ENCODE results near the gene NRN1L. TPM values are rescaled to one million over a fixed set of nuclear protein-coding genes. Genes with fewer than 3 reads are reported as not detected.
"Not testable (repeated sequence)": the region's sequence is repeated elsewhere in the genome, so short reads cannot be mapped to it uniquely, and the experiment has no call there.

NRN1L gene
- total RNA-seq, 1 experiment from 2014 or later, result 0.64 TPM

DNA sequence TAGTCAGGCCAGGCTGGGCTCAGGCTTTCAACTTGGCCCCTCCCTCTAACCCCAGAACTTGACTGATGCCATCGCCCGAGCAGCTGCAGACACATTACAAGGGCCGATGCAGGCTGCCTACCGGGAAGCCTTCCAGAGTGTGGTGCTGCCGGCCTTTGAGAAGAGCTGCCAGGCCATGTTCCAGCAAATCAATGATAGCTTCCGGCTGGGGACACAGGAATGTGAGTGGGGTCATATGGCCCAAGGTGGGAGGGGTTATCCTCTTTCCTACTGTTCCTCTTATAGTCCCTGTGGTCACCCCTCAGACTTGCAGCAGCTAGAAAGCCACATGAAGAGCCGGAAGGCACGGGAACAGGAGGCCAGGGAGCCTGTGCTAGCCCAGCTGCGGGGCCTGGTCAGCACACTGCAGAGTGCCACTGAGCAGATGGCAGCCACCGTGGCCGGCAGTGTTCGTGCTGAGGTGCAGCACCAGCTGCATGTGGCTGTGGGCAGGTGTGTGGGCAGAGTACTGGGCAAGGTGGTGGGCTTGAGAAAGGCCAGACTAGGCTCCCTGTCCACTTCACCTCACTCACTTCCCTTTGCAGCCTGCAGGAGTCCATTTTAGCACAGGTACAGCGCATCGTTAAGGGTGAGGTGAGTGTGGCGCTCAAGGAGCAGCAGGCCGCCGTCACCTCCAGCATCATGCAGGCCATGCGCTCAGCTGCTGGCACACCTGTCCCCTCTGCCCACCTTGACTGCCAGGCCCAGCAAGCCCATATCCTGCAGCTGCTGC lies 2.1 kb upstream of the NRN1L start:
- no peak for DNase-seq (ENCODE audit: low spot score)

- peak; percentile 53 for DNase-seq (ENCODE audit: low spot score)
Measured at GRCh38 chr16:67883146-67883871, 1.4 kb upstream of the NRN1L start.

- peak; percentile 77 for DNase-seq (ENCODE audit: low spot score)
Measured at GRCh38 chr16:67883872-67884261, 818 bp upstream of the NRN1L start.

DNA sequence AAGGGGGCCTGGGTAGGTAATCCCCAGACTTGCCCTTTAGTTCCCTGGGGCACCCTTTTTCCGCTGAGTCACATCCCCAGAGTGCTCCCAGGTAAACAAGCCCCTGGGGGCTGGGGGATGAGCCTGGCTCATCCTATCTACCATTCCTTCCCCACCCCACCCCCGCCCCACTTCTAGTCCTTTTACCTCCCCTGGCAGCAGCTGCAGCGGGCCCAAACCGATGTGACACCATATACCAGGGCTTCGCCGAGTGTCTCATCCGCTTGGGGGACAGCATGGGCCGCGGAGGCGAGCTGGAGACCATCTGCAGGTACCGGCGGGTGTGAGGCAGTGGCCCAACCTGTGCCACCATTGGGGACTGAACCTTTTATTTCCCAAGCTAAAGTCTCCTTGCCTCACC lies 860 bp downstream of the NRN1L start:
- no peak for DNase-seq (ENCODE audit: low spot score)

- DNase-seq (ENCODE audit: low spot score), result no peak
Measured at GRCh38 chr16:67885976-67886375, 1.3 kb downstream of the NRN1L start.

DNA sequence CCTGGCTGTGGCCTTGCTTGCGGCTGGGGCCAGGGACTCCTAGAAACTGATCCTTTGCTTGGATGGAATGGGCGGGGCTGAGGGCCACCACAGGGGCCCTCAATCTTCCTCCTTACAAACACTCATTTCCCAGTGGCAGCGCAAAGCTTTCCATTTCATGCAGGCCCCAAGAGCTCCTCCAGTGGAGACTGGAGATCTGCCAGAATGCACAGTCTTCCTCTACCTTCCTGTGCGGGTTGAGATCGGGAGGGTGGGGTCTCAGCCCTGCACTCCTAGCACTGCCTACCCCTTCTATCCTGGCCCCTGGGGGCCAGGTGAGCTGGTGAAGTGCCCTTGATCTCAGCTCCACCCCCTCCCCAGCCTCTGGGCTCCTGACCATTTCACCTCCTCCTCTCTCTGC lies 1.7 kb downstream of the NRN1L start:
- no peak for DNase-seq (ENCODE audit: low spot score)

DNA sequence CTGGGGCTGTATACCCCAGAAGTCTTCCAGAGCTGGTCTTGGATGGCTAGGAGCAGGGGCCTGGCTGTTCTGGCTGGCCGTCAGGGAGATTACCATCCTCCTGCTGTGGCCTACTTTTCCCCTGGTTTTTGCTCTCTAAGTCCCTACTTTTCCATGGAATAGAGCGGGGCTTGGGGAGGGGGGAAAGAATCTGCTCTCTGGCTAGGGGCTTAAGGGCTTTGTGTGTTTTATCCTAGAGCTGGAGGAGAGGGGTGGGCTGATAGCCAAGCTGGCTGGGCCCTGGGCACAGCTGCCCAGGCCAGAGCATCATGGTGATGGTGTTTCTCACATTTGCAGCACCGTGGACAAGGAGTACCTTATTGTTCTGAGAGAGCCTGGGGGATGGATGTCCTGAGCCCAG lies 3.6 kb downstream of the NRN1L start:
- no peak for DNase-seq (ENCODE audit: low spot score)

DNA sequence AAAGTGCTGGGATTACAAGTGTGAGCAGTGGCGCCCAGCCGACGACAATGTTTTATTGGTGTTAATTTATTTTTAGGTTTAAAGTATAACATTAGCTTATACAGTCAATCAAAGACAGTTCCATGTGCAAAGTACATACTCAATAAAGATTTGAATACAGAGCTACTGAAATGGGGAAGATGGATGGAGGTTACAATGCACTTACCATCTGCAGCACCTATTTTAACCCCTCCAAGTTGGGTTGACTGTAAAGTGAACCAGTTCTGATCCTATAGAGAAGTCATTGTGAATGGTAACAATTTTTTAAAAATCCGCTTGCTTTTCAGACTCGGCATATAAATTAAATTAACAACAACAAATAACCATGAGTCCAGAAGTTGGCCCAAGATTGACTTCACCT lies 7.7 kb downstream of the NRN1L start:
- no peak for DNase-seq (ENCODE audit: low spot score)

DNA sequence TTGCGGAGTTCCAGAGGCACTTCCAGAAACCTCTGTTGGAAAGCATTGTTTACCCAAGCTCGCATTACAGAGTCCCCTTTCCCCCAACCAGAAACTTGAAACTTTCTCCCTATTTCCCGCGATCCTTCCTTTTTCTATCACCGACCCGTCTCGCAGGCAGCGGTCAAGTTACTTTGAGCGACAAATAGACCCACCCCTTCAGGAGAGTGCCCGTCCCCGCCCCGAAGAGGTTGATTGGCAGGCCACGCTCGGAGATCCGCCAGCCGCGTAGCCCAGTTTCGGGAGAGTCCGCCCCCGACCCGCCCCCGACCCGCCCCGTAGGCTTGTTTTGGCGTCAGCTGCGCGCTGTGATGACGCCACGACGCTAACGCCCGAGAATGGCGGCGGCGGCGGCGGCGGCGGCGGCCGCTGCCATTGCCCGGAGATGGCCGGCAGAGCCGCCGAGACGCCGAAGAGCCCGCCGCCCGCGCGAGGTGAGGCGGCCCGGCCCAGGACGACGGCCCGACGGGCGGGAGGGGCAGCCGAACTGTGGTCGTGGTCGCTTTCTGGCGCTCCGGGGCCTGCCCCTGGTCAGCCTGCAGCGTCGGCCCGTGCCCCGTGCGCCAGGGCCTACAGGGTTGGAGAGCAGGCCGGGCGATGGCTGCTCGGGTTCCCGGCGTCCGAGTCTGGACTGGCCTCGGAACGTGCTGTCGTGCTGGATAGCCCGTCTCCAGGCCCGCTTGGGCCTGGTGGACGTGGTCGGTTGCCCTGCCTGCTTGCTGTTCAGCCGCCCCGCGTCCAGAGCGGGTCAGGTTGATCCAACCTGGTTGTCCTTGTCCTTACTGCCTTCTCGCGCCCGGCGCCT lies 8.4 kb downstream of the NRN1L start, which contains the start of gene PSKH1:
Gene PSKH1, plus strand, starts transcription at position 356 of the 844 bp plus-strand sequence. CDS start 15,496 bp downstream, outside the sequence.
- peak; percentile 92 for DNase-seq (ENCODE audit: low spot score)

DNA sequence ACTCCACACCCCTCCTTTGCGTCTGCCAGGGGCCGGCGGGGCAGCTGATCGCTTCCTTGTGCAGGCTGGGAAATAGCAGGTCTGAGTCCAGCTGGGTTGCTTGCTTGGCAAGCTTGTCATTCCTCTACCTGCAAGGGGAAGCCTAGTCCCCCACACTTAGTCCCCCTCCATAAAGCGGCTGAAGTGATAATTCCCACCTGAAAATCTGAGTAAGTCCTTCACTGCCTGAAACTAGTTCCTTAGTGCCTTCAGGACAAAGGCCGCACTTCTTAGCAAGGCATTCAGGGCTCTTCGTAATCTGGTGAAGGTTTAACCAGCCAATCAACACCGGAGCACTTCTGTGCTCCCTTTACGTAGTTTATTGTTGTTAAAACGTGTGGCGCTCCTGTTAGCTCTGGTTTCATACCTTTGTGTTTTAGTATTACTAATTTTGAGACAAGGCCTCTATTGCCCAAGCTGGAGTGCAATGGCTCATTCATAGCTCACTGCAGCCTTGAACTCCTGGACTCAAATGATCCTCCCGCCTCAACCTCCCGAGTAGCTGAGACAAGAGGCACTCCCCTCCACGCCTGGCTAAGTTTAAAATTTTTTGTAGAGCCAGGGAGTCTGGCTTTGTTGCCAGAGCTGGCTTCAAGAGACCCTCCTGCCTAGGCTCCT lies 9.2 kb downstream of the NRN1L start:
- no peak for DNase-seq (ENCODE audit: low spot score)

DNA sequence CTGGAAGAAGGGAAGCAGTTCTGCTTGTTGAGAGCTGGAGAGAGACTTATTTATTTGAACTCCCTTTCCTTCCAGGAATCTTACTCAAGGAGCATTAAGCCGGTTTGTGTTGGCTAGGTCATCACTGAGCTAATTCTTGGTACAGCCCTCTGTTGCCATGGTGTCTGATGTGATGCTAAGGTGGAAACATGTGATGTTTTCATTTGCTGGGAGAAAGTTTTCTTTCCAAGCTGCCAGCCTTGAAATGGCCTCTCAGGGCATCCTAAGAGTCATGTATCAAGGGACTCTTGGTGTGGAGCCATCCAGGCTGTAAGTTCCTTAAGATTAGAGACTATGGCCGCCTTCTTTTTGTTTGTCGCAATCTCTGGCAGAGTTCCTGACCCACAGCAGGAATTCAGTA lies 12.5 kb downstream of the NRN1L start:
- DNase-seq (ENCODE audit: low spot score), result no peak

GRCh38 chr16:67901734-67902133 lies 17.0 kb downstream of the NRN1L start:
- DNase-seq (ENCODE audit: low spot score), result no peak

GRCh38 chr16:67902831-67903230 lies 18.1 kb downstream of the NRN1L start:
- DNase-seq (ENCODE audit: low spot score), result no peak

- DNase-seq (ENCODE audit: low spot score), result no peak
Measured at GRCh38 chr16:67907397-67908180, 22.9 kb downstream of the NRN1L start.

DNA sequence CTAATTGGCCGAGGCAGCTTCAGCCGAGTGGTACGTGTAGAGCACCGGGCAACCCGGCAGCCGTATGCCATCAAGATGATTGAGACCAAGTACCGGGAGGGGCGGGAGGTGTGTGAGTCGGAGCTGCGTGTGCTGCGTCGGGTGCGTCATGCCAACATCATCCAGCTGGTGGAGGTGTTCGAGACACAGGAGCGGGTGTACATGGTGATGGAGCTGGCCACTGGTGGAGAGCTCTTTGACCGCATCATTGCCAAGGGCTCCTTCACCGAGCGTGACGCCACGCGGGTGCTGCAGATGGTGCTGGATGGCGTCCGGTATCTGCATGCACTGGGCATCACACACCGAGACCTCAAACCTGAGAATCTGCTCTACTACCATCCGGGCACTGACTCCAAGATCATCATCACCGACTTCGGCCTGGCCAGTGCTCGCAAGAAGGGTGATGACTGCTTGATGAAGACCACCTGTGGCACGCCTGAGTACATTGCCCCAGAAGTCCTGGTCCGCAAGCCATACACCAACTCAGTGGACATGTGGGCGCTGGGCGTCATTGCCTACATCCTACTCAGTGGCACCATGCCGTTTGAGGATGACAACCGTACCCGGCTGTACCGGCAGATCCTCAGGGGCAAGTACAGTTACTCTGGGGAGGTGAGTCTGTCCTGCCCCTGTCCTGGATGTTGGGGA lies 24.5 kb downstream of the NRN1L start:
- DNase-seq (ENCODE audit: low spot score), result no peak

- no peak for DNase-seq (ENCODE audit: low spot score)
Measured at GRCh38 chr16:67910158-67910557, 25.5 kb downstream of the NRN1L start.

DNA sequence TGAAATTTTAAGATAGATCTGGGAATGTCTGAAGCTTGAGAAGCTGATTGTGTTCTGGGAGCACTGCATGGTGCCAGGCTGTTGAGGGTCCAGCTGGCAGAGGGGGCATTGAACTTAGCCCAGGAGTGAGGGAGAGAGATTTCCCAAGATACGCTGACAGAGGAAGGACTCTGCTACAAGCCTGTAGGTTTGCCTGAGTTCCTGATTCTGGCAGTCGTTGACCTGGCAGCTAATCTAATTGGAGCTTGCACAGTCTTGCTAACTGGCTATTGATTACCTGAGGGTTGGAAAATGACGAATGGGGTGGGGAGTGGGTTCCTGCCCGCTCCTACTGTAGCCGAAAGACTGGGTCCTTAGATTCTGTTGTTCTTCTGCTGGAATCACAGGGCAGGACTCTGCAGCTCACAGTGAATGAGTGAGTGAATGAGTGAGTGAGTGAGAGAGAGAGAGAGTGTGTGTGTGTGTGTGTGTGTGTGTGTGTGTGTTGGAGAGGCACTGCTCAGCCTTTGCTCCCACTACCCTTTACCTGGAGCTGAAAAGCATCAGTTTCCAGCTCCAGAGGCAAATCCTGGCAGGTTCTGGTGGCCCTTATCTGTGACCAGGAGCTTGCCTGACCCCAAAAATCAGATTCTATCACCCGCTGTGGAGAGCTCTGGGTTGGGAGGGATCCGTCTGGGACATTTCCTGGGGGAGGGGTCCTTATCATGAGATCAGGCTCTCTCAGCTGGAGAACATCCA lies 30.2 kb downstream of the NRN1L start:
- DNase-seq (ENCODE audit: low spot score), result no peak

DNA sequence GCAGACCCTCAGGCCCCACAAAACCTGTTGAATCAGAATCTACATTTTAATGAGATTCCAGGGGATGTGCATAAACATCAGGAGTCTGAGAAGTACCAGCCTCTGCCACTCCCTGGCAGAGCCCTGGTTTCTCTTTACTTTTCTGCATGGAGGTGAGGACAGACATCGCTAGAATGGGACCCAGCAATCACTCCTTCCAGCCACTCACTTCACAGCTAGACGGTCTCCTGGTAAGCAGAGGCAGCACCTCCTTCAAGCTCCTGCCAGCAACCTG lies 30.7 kb downstream of the NRN1L start:
- DNase-seq (ENCODE audit: low spot score), result not testable (repeated sequence)

DNA sequence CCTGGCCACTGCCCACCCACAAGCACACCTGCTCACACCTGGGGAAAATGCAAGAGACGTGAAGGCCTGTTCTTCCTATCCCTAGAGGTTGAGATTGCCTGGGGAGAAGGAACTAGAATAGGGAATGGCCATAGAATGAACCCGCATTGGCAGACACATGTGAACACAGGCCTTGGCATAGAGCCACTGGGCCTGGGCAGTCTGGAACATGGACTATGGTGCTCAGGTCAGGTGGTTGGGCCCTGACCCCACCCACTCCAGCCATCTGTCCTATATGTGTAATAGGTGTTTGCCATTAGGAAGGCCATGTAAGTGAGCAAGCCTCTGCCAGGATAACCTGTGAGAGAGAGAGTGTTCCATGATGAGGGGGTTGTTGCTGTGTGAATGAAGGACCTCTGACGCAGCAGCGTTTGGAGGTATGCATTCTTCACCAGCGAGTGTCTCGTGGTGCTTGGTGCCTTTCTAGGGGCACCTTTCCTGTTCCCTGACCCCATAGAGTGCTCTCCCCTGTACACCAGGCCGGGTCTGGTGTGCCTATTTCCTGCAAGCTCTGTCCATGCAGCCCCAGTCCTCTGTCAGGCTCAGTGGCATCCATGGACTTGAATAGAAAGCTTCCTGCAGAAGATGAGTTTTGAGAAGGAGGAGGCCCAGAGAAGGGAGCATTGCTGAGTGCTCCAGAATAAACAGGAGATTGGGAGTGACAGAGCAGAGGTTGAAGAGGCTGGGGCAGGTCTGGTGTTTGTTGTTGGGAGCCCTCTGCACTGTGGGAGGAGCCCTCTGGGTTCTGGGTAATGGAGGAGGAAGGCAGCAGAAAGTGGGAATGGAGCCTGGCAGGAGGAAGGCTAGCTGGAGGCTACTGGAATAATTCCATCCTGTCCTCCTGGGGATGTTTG lies 31.4 kb downstream of the NRN1L start:
- no peak for DNase-seq (ENCODE audit: low spot score)

All from HT-29 (cell line).